GM21381 (cell line): ENCODE measurements around the gene SLC52A1.
"Not testable (repeated sequence)": the region's sequence is repeated elsewhere in the genome, so short reads cannot be mapped to it uniquely, and the experiment has no call there.

Source experiments
- ATAC-seq: cut with Tn5 transposase; IDR thresholded peaks from one replicate; pipeline ENCODE4 v1.9.1; 2021; ENCODE audit warnings: mild to moderate bottlenecking, moderate library complexity; ENCODE audit not compliant: unreplicated experiment

The SLC52A1 gene

DNA sequence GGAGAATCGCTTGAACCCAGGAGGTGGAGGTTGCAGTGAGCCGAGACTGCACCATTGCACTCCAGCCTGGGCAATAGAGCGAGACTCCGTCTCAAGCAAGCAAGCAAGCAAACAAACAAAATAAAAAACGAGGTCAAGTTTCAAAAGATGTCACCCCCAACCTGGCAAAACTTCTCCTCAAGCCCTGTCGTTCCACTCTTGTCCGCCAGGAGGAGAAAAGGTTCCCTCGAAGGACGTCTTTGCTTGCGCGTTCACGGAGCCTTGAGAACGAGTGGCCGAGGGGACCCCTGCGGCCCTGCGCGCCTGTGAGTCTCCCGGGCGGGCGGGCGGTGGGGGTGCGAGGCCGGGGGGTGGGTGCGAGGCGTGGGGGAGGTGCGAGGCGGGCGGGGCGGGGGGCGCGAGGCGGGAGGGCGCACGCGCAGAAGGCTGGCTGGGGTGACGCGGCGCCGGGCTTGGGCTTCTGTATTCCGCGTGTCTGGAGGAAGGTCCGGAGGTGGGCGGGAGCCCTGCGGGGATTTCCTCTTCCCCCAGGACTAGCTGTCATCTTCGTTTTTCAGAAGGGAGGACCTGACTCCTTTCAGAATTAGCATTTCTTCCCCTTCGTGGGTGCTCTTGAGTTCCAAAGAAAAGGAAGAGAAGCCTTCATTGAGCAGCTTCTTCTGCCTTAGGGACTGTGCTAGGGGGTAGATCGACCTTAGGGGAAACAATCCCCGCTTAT lies 3.7 kb downstream of the SLC52A1 start:
- ATAC-seq = peak; percentile 59

DNA sequence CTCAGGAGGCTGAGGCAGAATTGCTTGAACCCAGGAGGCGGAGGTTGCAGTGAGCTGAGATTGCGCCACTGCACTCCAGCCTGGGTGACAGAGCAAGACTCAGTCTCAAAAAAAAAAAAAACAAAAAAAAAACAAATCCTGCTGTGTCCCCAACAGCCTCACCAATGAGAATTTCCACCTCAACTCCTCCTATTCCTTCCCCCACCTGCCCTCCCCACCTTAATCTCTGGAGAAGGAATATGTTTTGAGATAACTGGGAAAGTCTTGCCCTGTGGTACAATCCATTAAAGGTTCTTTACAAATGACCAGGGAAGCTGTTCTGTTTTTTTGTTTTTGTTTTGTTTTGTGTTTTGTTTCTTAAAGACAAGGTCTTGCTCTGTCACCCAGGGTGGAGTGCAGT lies 5.1 kb downstream of the SLC52A1 start:
- not testable (repeated sequence) for ATAC-seq

DNA sequence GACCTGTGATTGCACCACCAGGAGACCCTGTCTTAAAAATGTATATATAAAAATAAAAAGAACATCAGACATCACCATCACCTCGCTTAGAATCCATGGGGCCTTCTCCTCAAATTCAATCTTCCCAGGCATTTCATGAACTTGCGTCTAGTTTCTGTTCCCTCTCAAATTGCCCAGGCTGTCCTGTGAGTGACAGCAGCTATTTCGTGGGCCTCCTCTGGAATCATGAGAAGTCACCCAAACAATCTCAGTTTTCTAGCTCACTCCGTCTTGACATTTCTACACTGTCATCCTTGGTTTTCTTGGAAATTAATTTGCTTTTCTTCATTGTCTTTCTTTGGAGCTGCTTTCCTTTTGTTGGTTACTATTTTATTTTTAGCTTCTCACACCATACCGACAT lies 7.3 kb downstream of the SLC52A1 start:
- no peak for ATAC-seq

DNA sequence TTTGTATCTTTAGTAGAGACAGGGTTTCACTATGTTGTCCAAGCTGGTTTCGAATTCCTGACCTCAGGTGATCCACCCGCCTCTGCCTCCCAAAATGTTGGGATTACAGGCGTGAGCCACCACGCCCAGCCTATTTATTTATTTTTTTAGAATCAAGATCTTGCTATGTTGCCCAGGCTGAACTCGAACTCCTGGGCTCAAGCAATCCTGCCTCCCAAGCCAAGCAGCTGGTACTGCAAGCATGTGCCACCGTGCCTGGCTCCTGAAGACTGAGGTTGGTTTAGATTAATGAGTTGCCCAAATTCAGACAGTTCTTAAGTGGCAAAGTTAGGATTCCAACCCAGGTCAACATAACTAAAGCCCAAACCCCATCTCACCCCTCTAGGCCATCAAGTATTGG lies 7.9 kb downstream of the SLC52A1 start:
- ATAC-seq = no peak

DNA sequence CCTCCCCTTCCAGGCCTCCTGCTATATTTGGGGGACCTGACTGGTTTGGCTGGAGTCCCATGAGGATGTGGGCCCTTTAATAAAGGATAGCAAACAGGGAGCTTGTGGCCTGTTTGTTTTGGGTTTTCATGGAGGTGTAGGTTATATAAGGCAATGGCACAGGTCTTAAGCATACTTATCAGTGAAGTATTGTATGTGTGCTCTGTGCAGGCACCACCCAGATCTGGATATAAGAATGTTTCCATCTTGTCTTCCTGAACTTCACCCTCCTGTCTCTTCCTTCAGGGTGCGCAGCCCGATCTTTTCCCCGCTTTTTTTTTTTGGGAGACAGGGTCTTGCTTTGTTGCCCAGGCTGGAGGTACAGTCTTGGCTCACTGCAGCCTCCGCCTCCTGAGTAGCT lies 10.6 kb downstream of the SLC52A1 start:
- ATAC-seq = no peak

DNA sequence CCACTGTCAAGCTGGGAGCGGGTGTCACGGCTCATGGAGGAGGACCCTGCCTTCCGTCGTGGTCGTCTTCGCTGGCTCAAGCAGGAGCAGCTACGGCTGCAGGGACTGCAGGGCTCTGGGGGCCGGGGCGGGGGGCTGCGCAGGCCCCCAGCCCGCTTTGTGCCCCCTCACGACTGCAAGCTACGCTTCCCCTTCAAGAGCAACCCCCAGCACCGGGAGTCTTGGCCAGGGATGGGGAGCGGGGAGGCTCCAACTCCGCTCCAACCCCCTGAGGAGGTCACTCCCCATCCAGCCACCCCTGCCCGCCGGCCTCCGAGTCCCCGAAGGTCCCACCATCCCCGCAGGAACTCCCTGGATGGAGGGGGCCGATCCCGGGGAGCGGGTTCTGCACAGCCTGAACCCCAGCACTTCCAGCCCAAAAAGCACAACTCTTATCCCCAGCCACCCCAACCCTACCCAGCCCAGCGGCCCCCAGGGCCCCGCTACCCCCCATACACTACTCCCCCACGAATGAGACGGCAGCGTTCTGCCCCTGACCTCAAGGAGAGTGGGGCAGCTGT lies 11.6 kb downstream of the SLC52A1 start:
- no peak for ATAC-seq

DNA sequence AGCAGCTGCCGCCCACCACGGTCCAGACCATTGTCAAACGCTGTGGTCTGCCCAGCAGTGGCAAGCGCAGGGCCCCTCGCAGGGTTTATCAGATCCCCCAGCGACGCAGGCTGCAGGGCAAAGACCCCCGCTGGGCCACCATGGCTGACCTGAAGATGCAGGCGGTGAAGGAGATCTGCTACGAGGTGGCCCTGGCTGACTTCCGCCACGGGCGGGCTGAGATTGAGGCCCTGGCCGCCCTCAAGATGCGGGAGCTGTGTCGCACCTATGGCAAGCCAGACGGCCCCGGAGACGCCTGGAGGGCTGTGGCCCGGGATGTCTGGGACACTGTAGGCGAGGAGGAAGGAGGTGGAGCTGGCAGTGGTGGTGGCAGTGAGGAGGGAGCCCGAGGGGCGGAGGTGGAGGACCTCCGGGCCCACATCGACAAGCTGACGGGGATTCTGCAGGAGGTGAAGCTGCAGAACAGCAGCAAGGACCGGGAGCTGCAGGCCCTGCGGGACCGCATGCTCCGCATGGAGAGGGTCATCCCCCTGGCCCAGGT lies 13.0 kb downstream of the SLC52A1 start:
- ATAC-seq = no peak

DNA sequence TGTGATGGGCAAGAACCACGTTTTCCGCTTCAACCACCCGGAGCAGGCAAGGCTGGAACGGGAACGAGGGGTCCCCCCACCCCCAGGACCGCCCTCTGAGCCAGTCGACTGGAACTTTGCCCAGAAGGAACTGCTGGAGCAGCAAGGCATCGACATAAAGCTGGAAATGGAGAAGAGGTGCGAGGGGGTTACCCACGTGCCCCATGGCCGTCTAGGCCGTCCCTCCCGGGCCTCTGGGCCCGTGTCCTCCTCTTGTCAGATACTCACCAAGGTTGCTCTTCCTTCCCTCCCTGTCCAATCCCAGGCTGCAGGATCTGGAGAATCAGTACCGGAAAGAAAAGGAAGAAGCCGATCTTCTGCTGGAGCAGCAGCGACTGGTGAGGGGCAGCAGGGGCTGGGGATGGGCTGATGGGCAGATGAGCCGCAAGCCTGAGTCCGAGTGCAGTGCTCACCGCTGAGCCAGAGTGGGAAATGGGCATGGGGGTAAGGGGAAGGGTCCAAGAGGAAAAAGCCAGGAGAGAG lies 14.7 kb downstream of the SLC52A1 start:
- no peak for ATAC-seq

DNA sequence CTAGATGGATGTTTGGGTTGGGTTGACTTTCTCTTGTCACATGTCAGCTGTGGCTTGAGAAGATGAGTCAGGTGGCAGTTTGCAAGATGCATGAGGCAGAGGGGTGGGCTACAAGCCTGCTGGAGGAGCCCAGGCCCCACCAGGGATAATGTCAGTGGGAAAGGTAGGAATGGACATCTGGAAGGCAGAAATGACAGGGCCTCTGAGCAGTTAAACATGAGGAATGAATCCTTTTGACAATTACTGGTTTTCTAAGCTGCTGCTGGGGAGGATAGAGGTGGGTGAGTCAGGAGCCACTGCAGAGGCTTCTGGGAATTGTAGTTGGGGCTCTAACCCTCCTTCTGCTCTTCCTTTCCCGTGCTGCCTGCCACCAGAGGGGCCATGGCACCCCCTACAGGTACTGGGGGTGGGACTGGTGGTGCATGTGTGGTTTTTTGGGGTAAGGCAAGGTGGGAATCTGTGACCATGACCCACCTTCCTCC lies 15.7 kb downstream of the SLC52A1 start:
- ATAC-seq = no peak

DNA sequence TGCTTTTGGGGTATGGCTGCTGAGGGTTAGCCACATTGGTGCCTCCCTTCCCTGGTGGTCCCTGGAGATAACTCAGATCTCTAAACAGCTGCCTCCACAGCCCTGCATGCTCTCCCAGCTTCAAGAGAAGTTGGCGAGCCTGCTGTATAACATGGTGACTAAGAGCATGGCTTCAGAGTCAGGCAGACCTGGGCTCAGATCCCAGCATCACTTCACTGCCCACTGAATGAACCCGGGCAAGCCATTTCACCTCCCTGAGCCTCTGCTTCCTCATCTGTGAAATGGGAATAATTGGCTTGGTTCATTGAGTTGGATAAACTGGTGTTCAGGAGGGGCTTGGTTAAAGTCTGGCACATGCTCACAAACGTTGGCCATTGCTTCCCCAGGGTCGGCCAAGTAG lies 20.9 kb downstream of the SLC52A1 start:
- no peak for ATAC-seq

DNA sequence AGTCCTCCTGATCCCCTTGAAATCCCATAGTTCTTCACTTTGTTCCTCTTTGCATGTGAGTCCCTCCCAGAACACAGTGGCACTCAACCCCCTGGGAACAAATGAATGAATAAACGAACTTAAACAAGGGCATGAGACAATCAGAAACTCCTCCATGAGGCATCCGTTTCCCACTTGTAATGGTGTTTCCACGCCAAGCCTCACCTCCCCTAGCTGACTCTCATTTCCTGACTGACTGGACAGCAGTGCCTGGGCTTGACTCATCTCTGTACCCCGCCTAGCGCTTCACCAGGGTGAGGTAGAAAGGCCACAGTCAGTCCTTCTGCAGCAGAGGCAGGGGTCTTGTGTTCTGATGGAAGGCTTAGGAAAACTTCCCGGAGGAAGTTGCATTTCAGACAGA lies 23.3 kb downstream of the SLC52A1 start:
- ATAC-seq = peak; percentile 63

DNA sequence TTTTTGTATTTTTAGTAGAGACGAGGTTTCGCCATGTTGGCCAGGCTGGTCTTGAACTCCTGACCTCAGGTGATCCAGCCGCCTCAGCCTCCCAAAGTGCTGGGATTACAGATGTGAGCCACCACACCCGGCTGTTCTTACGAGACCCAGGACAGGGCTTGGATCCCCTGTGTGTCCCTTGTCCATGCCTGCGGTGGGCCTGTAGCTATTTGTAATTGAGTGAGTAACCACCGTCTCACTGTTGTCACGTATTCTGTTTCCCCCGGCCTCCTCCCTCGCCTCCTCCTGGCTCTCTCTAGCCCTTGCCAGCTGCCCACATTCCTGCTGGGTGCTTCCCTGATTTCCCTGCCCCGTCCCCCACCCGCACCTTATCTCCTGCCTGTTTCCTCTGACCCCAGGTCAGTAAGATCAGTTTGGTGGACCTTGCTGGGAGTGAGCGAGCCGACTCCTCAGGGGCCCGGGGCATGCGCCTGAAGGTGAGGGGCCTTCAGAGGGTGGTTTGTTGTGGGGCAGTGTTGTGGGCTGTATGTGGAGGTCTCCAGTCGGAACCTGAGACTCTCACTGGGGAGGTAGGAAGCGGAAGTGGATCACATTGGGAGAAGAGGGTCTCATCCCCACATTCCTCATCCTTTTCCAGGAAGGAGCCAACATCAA lies 31.9 kb downstream of the SLC52A1 start:
- ATAC-seq = no peak

DNA sequence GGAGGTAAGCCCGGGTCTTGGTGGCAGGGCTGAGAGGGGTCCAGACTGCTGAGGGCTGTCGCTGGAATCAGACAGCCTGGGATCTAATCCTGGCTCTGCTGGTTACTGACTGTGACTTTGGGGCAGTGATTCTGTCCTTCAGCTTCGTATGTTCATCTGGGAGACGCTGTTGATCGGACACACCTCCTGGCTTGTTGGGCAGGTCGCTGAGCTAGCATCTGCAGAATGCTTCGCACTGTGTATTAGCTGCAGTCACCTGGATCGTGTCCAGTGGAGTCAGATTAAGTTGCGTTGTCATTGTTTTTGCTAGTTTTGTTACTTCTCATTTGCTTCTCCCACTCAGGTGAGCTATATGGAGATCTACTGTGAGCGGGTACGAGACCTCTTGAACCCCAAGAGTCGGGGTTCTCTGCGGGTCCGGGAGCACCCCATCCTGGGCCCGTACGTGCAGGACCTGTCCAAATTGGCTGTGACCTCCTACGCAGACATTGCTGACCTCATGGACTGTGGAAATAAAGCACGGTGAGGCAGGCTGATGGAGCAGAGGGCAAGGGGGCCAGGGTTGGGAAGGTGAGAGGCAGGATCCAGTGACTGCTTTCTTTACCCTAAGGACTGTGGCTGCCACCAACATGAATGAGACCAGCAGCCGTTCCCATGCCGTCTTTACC lies 33.0 kb downstream of the SLC52A1 start:
- no peak for ATAC-seq

DNA sequence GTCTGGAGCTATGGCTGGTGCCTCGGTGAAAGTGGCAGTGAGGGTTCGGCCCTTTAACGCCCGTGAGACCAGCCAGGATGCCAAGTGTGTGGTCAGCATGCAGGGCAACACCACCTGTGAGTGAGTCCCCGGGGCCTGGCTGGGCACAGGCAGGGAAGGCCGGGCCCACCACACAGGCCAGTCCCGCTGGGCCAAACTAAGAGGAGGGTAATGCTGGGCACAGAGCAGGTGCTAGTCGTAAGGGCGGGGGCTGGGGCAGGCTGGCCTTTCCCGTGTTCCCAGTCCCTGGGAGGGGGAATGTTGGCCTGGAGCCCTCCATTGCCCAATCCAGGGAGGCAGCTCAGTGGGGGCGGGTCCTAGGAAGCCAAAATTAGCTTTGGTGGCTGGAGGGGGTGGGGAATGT lies 35.0 kb downstream of the SLC52A1 start:
- no peak for ATAC-seq

DNA sequence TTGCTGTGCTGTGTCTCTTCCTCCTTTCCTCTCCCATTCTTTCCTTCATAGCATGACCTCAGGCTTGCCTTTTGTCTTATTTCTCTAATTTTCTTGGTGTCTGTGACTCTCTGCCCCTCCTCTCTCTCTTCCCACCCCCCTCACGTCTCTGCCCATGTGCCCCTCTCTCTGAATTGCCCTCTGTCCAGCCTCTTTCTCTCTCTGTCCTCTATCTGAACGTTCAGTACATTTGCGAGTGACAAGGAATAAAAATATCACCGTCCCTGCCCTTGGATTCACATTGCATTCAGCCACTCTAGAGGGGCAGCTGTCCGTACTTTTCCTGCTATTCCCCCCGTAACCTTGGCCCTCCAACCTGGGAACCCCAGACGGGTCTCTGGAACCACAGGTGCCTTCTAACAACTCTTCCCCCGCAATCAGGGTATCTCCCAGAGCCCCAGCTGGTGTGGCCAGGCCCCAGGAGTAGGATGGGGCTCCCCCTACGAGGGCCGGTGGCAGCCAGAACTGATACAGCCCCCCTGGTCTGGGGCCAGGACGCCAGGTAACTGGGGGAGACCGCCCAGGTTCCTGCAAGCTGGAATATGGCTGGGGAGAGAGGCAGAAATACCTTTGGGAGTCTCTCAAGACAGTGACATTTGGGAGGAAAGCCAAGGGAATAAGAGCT lies 35.7 kb downstream of the SLC52A1 start:
- ATAC-seq = no peak

DNA sequence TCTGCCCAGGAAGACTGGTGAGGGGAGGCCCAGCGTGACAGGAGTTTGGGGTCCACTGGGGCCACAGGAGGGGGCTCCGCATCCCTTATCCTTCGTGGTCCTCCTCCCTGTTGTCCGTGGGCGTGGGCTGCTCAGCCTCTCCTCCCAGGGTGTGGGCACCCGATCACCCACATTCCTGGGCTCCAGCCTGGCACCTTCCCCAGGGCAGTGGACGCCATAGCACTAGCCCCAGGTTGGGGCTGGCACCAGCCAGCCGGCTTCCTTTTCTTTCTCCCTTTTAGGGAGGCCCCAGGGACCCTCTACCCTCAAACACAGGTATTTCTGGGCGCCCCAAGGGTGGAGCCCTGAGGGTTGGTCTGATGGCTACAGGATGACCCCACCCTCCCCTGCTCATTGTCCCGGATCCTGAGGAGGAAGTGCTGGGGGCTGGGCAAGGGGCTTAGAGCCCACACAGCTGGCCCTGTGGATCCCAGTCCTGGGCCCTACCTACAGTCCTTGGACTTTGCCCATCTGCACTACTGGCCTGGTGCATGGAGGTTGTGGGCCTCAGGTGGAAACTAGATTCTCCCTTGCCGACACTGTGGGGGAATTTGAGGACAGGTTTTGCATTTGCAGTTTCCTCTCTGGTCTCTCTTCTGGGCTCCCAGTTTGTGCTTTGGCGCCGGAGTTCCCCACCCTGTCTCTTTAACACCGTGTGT lies 36.3 kb downstream of the SLC52A1 start:
- ATAC-seq = no peak

DNA sequence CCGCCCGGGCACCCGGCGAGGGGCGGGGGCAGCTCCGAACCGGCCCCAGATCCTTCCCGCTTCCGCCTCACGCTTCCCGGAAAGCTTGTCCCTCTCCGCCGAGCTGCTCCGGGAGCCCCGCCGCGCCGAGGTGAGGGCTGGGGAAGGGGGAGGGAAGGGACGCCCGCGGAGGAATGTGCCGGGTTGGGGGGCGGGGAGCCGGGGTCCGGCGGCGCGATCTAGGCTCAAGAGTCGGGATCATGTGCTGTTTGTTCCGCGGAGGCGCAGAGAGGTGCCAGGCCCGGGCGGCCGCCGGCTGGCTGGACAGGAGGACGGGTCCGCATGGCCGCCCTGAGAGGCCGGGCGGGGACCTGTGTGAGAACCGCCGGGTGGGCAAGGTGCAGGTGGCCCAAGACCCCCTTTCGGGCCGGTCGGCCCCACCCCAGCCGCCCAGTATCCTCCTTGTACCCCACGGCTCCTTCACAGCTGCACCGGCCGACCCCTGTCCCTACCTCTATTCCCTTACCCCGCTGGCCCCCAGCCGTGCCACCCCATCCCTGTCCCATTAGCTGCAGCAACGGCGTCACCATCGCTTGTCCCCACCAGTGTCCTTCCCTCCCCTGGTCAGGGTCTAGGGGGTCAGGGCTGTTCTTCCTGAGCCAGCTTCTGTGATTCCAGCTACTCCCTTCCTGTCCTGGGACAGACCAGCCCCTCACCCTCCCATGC lies 37.0 kb downstream of the SLC52A1 start:
- peak; percentile 5 for ATAC-seq

DNA sequence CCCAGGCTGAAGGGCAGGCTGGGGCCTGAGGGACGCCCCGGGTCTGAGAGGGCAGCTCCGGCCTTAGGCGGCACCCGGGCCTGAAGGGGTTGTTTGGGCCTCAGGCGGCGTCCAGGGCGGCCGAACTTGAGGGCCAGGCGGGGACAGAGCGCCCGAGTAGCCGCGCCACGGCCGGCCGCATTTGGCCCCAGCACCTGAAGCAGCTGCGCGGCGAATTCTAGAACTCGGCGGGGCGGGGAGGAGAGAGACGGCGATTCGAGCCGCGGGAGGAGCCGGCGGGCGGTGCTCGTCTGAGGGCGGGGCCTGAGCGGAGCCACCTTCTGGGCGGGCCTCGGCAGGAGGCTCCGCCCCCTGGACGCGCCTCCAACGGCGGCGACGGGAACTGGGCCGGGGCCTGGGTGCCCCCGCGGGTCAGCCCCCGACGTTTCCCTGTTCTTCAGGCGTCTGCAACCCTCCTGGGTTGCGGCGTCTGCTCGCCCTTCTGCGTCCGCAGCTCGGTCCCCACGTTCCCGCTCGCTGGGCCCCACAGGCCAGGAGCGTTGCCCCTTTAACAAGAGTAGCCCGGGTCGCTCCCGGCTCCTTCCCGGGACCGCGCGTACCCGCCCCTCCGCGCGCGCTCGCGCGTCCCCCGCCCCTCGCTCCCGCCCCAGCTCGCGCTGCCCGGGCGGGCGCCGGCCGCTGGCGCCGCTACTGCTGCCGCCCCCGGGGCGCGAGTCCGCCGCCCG lies 37.8 kb downstream of the SLC52A1 start, which contains the start of the genes INCA1 and KIF1C:
INCA1 (minus strand) TSS at position 221 of the 725 bp plus-strand sequence. CDS start 3,085 bp downstream, outside the sequence.
KIF1C (plus strand) TSS at position 649 of the 725 bp plus-strand sequence. CDS start 2,297 bp downstream, outside the sequence.
- peak; percentile 85 for ATAC-seq
